Lower lobe of right lung (tissue), 2 donors: Measurements from ENCODE around the gene PICALM. TPM values are rescaled to one million over a fixed set of nuclear protein-coding genes. Genes with fewer than 3 reads are reported as not detected.
"Not testable (repeated sequence)": the region's sequence is repeated elsewhere in the genome, so short reads cannot be mapped to it uniquely, and the experiment has no call there.

ENCODE experiments used
- ATAC-seq, 2 donors: fragments of 200-7000 bp; cut with Tn5 transposase; one replicate each; pipeline ENCODE4 v1.9.1; 2020 to 2022; ENCODE audit warnings: mild to moderate bottlenecking in 2 of 2, moderate library complexity in 2 of 2
- DNase-seq: peaks from one replicate; pipeline ENCODE4 v3.0.0-alpha.2; 2020
- H3K27ac ChIP-seq: fragments of 200-600 bp; one replicate; pipeline ENCODE4 v1.8.0; 2022
- H3K27me3 ChIP-seq: fragments of 200-600 bp; one replicate; pipeline ENCODE4 v1.8.0; 2022; ENCODE audit warnings: low read depth
- H3K36me3 ChIP-seq: fragments of 200-600 bp; one replicate; pipeline ENCODE4 v1.8.0; 2022; ENCODE audit warnings: mild to moderate bottlenecking
- H3K4me1 ChIP-seq: fragments of 200-600 bp; one replicate; pipeline ENCODE4 v1.8.0; 2022
- H3K4me3 ChIP-seq: fragments of 200-600 bp; one replicate; pipeline ENCODE4 v1.8.0; 2022; ENCODE audit warnings: mild to moderate bottlenecking
- H3K9me3 ChIP-seq: fragments of 200-600 bp; one replicate; pipeline ENCODE4 v1.8.0; 2022
- CTCF ChIP-seq: fragments of 200-600 bp; IDR thresholded peaks from one replicate; pipeline ENCODE4 v1.8.0; 2022; ENCODE audit warnings: antibody characterized with exemption, mild to moderate bottlenecking
- intact Hi-C: fragments of 100-400 bp; cut with DNase I; formaldehyde crosslinking; loops from one replicate; pipeline ENCODE4 v1.11.0; 2022
- total RNA-seq: library from RNA; stranded (reverse); fragmentation: NEBNext Ultra II Directional; extraction: Animal tissue kit (Norgen Biotek cat#: 25700); gene quantifications from one replicate; pipeline ENCODE4 v1.2.1, GENCODE V29; 2021
- donor health status: DM: no; HTN: yes; CAD: no; lungs with severe emphysema.

PICALM gene
- total RNA-seq, 1 donor from 2014 or later, result 190 TPM

- TF ChIP-seq CTCF, result no peak
- intact Hi-C loops, result no loop called here
- ATAC-seq (peak in 1 of 2 donors; percentile 21), DNase-seq (no peak)
- no peaks in the 10 kb centered on the region for H3K27me3 ChIP-seq
- H3K4me3 ChIP-seq, result no peak overlapping the region
- no peak overlapping the region for H3K27ac ChIP-seq
- peaks cover 52% of the 10 kb centered on the region for H3K36me3 ChIP-seq
- H3K9me3 ChIP-seq, result no peaks in the 10 kb centered on the region
- peaks cover 5% of the 10 kb centered on the region for H3K4me1 ChIP-seq
These were observed 113.4 kb downstream of the PICALM start for GRCh38 chr11:85955531-85955930.

- Histone ChIP-seq H3K27ac (no peak overlapping the region), H3K36me3 (peaks cover 33% of the 10 kb centered on the region), H3K9me3 (no peaks in the 10 kb centered on the region), H3K4me1 (peaks cover 8% of the 10 kb centered on the region), H3K4me3 (no peak overlapping the region), H3K27me3 (no peaks in the 10 kb centered on the region)
- intact Hi-C loops, result no loop called here
- no peak for TF ChIP-seq CTCF
- no peak for DNase-seq
- ATAC-seq, result peak; percentile 20 to 25
These were observed 115.3 kb downstream of the PICALM start for GRCh38 chr11:85953491-85954143.

- DNase-seq, ATAC-seq, H3K27me3 ChIP-seq, H3K27ac ChIP-seq, intact Hi-C loops, H3K9me3 ChIP-seq, H3K4me3 ChIP-seq: not testable (repeated sequence)
- Histone ChIP-seq H3K4me1 (peaks cover 23% of the 10 kb centered on the region), H3K36me3 (peaks cover 17% of the 10 kb centered on the region)
These were observed 116.8 kb downstream of the PICALM start for GRCh38 chr11:85952108-85952485.

GRCh38 chr11:85951428-85952107 is 117.3 kb downstream of the PICALM start:
- intact Hi-C loops, result no loop called here
- no peaks in the 10 kb centered on the region for H3K9me3 ChIP-seq
- H3K27me3 ChIP-seq, result no peaks in the 10 kb centered on the region
- H3K4me3 ChIP-seq, result no peak overlapping the region
- H3K36me3 ChIP-seq, result peaks cover 12% of the 10 kb centered on the region
- H3K27ac ChIP-seq, result no peak overlapping the region
- peaks cover 29% of the 10 kb centered on the region for H3K4me1 ChIP-seq
- no peak for ATAC-seq
- TF ChIP-seq CTCF, result no peak
- DNase-seq, result no peak

- H3K9me3 ChIP-seq, result no peaks in the 10 kb centered on the region
- no peak for TF ChIP-seq CTCF
- H3K36me3 ChIP-seq, result peaks cover 7% of the 10 kb centered on the region
- H3K4me3 ChIP-seq, result no peak overlapping the region
- ATAC-seq, result no peak
- H3K27me3 ChIP-seq, result no peaks in the 10 kb centered on the region
- peaks cover 34% of the 10 kb centered on the region for H3K4me1 ChIP-seq
- H3K27ac ChIP-seq, result no peak overlapping the region
- intact Hi-C loops, result no loop called here
- no peak for DNase-seq
These were observed 117.9 kb downstream of the PICALM start for GRCh38 chr11:85951049-85951405.

GRCh38 chr11:85950317-85951048 is 118.4 kb downstream of the PICALM start:
- Histone ChIP-seq H3K4me1 (peaks cover 38% of the 10 kb centered on the region), H3K27me3 (no peaks in the 10 kb centered on the region), H3K27ac (no peak overlapping the region), H3K36me3 (peaks cover 1% of the 10 kb centered on the region), H3K4me3 (no peak overlapping the region), H3K9me3 (no peaks in the 10 kb centered on the region)
- no peak for TF ChIP-seq CTCF
- intact Hi-C loops, result no loop called here
- DNase-seq (no peak), ATAC-seq (no peak)
